ENCODE measurements around the gene SH3D19. TPM values are rescaled to one million over a fixed set of nuclear protein-coding genes. Genes with fewer than 3 reads are reported as not detected.

SH3D19 gene, protein sequence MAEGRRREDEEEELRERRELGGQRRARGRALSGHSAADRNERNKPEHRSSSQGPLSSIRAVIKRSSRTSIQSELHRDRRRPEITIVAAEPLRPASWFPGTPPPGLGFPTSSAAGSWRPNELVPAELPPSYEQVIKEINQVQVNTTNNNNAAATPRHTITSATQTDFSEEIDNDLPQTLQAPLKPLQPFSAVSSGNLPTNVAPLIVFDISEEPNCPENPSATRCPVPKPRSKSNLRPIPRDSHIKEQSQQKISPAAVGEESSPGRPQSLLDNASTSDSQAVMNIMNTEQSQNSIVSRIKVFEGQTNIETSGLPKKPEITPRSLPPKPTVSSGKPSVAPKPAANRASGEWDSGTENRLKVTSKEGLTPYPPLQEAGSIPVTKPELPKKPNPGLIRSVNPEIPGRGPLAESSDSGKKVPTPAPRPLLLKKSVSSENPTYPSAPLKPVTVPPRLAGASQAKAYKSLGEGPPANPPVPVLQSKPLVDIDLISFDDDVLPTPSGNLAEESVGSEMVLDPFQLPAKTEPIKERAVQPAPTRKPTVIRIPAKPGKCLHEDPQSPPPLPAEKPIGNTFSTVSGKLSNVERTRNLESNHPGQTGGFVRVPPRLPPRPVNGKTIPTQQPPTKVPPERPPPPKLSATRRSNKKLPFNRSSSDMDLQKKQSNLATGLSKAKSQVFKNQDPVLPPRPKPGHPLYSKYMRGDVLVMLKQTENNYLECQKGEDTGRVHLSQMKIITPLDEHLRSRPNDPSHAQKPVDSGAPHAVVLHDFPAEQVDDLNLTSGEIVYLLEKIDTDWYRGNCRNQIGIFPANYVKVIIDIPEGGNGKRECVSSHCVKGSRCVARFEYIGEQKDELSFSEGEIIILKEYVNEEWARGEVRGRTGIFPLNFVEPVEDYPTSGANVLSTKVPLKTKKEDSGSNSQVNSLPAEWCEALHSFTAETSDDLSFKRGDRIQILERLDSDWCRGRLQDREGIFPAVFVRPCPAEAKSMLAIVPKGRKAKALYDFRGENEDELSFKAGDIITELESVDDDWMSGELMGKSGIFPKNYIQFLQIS
- 50.2 and 67.3 TPM in 2 replicates for total RNA-seq

DNA sequence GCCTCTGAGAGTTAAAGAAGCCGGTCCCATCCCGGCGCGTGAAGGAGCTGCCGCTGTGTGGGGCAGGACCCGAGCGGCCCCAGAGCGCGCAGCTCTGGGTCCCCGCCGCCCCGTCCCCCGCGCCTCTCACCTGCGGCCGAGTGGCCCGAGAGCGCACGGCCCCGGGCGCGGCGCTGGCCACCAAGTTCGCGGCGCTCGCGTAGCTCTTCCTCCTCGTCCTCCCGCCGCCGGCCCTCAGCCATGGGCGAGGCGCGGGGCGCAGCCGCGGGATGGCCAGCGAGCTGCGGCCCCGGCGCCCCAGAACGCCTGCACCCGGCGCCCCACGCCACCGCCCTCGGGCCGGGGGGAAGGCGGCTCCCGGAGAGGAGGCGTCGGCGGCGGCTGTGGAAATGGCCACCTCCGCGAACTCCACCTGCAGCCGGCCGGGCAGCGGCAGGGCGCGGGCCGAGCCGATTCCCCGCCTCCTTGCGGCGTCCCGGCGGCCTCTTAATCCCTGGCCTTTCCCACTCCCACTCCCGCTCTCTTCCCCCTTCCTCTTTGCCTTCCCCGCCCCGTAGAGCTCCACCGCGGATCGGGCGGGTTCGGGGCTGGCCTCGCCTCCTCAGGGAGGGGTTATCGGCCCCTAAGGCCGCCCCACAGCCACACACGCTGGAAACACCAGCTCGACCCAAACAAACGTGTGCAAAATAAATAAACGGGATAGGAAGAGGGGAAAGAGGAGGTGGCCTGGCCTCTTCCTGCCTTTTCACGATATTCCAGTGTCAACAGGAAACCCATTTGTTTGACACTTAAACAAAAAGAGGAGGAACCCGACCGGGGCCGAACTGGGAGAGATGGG, at the start of gene SH3D19:
Gene SH3D19 (minus strand): TSS at position 495 of the 838 bp plus-strand sequence. CDS start 253 bp downstream, at position 242.
- peak; percentile 81 for DNase-seq

DNA sequence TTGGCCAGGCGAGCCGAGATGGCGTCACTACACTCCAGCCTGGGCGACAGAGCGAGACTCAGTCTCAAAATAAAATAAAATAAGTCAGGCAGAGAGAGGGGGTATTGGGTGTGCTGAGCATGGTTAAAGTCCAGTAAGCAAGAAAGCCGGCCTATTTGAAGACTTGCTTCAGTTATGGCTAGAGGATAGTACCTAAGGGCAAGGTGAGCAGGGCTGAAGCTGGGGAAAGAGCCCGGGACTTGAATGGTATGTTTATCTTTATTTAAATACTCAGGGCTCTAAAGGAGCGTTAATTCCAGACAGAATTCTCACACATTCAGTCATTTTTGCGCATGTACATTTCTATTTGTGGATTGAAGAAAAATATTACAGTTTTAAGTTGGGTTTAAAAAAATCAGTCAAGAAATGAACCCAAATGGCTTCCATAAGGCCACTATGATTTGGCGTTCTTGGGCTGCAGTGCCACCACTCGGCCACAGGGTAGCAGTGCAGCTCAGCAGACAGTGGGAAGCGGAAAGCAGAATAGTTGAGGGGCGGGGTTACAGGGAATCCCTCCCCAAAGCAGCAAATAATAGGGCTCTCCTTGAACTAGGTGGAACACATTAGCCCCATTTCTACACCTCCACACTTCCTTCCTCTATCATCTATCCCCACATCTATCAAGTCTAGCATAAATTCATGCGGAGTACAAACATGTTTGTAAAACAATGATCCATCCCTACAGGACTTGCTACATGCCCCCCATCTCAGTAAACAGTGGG, 37.2 kb upstream of the SH3D19 start:
- DNase-seq: peak; percentile 92

- DNase-seq: no peak
Measured at GRCh38 chr4:151361966-151362365, 36.6 kb upstream of the SH3D19 start.

- no peak for DNase-seq
Measured at GRCh38 chr4:151361126-151361525, 35.7 kb upstream of the SH3D19 start.

DNA sequence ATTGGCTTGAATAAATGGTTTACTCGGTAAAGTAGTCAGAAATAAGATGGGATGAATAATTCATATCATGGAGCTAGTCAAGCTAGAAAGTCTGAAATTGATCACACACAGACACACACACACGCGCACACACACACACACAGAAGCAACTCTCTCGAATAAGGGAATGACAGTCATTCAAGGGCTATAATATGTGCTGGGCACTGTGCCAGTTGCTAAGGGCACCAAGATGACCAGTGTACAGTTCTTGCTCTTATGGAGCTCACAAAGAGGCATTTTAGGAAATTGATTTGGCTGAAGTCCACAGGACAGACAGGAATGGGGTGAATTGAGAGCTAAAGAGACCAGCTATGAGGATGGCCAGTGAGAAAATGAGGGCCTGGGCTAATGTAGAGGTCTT, 34.2 kb upstream of the SH3D19 start:
- DNase-seq: peak; percentile 70

DNA sequence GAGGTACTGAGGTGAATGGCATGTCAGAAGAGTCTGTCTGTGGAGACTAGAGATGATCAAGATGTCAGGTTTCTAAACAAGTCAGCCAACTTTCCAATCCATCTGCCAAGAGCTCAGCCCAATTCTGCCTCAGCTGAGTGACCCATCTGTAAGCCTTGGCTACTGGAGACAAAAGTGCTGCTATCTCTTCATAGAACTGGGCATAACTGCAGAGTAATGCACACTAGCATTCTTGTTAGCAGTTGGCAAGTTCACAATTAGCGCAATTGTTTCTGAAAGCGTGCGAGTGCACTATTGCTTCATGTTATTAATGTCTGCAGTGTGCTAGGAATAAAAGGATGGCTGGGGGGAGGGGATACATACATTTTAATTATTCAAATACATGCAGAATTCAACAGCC, 32.9 kb upstream of the SH3D19 start:
- no peak for DNase-seq

- DNase-seq: peak; percentile 31
Measured at GRCh38 chr4:151356510-151356909, 31.1 kb upstream of the SH3D19 start.

DNA sequence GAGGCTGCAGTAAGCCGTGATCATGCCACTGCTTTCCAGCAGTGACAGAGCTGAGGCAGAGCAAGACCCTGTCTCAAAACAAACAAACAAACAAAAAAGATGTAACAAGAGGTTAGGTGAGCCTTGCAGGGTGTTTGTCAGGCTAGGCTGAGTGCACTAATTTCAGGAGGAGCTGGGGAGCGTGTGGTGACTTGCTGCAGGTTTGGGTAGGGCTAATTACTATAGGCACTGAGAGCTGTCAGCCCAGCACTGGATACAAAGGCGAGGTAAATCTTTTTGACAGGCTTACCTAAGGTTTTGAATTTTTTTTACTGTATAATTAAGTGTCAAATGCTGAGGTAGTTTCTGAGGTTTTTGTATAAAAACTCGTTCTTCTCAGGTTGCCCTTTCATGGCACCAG, 29.8 kb upstream of the SH3D19 start:
- no peak for DNase-seq

- no peak for DNase-seq
Measured at GRCh38 chr4:151347490-151348235, 22.3 kb upstream of the SH3D19 start.

- DNase-seq: no peak
Measured at GRCh38 chr4:151344948-151345347, 19.5 kb upstream of the SH3D19 start.

- DNase-seq: no peak
Measured at GRCh38 chr4:151340751-151341385, 15.5 kb upstream of the SH3D19 start.

DNA sequence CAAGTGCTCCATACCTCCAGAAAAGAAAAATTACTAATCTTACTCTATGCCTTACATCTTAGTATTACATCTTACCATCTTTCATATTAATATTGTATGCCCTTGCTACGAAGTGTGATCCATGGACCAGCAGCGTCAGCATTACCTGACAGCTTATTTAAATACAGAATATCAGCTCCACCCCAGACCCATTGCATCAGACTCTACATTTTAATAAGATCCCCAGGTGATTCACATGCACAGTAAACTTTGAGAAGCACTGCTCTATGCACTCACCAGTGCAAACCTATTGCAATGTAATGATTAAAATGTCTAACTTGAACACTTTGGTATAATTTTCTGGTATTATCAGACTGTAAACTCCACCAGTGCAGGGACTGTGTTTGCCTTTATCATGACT, 14.1 kb upstream of the SH3D19 start:
- DNase-seq: no peak

DNA sequence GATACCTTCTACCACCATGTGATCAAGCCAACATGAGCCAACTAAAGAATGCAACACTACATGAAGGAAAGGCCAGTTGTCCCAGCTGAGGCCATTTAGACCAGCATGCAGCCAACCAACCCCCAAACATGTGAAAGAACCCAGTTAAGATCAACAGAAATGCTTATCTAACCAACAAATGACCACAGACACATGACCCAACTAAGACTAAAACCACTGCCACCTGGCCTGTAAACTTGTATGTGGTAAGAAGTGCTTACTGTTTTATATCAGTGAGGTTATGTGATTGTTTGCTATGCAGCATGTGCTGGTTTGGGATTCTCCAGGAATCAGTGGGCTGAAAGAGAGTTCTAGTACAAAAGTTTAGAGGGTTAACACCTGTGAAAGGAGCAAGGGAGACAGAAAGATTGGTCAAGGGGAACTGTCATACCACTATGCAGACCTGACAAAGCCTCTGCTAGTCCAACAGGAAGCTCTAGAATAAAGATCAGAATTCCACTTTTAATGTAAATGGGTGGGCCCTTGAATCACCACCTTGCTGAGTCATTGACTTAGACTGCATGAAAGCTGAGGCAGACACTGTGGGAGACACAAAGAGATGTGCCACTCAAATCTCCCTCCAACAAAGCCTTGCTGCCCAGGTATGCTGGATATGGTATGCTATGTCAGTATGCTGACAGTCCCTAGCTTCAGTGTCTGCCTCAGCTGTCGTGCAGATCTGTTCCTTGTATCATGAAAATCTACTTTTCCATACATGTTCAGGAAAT, 6.1 kb upstream of the SH3D19 start:
- no peak for DNase-seq

DNA sequence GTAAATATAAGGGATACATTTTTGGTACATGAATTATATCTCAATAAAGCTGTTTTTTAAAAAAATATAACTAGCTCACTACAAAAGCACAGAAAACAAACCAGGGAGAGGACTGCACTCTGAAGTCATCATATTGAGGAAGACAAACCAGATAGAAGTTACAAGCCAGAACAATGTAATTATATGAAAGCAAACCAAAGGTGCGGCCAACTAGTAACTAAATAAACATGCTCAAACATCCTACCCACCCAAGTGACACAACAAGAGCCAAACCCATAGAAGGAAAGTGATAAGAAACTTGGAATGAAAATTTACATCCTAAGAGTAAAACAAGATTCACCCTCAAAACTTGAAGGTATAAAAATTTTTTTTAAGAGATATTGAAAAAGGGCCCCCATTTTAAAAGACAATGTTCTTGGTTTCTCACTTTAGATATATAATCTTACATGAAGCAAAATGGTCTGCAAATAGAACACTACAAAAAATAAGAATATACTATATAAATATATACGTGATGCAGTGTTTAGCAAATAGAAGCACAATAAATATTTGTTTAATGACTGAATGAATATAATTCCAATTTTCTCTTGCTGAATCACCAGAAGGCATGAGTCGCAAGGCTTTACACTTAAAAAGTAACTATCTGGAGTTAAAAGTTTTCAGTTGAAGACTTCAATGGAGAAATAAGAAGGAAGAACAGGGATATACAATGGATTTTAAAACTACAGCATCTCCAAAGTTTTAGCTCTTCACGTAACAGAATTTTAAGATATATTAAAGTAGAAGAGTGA, 4.0 kb upstream of the SH3D19 start:
- no peak for DNase-seq

DNA sequence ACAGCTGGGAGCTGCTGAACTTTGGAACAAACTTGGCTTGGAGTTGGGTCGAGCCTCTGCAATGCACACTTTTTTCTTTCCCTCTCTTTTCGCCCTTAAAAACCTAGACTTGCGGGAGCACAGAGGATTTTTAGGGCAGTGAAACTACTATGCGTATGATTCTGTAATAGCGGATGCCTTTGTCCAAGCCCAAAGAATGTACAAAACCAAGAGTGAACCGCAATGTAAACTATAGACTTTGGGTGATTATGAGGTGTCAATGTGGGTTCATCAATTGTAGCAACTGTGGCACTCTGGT, 493 bp upstream of the SH3D19 start:
- no peak for DNase-seq

DNA sequence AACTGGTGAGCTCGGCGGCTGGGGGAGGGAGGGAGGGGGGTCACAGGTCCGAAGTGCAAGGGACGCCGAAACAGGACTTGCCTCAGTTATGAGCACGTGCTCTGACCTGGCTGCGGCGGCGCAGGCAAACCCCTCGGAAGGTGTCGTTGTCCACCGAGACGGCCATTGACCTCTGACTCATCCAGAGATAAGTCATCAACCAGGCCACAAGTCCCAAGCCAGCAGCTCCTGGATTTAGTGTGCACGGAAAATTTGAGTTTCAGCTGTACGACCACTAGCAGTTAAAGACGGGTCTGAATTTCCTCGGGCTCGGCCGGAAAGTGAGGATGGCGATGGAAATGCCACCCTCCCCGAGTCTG, 674 bp downstream of the SH3D19 start:
- peak; percentile 74 for DNase-seq

GRCh38 chr4:151324124-151324751, 1.2 kb downstream of the SH3D19 start:
- no peak for DNase-seq

DNA sequence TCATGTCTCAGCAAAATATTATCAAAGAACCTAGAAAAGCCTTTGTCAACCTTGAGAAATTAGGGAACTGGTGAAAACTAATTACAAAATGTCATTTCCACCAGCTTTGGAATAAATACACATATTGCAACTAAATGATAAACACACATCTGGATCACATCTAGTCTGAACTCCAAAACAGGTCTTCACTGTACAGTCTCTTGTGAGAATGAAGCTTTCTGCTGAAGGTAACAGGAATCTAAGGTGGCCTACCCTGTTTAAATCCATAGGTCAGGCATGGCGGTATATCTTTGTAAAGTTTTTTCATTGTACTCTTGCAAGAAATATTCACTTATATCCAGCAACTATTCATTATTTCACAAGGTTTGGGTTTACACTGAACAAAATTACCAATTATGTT, 1.7 kb downstream of the SH3D19 start:
- DNase-seq: no peak

DNA sequence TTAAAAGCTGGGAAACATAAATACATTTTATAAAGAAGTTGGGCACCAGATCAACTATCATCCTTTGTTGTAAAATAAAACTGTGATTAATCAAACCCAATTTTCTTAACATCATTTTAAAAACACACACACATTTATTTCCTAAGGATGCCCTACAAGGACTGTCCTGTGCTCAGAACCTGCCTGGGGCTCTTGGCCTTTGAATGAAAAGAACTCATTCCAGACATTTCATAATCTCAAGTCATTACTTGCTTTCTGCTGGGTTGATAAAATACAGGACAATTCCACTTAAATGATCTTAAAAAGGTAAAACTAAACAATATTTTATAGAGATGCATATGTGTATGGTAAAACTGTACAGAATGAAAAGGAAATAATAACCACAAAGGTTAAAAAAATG, 2.8 kb downstream of the SH3D19 start:
- no peak for DNase-seq
